Kidney epithelial cell (primary cell): ENCODE measurements around the gene MYOCD. TPM values are rescaled to one million over a fixed set of nuclear protein-coding genes. Genes with fewer than 3 reads are reported as not detected.
"Not testable (repeated sequence)": the region's sequence is repeated elsewhere in the genome, so short reads cannot be mapped to it uniquely, and the experiment has no call there.

Source experiments
- DNase-seq: peaks from one replicate; pipeline ENCODE4 v3.0.0-alpha.2; 2010; ENCODE audit warnings: low read depth
- H3K27me3 ChIP-seq: 2 replicates; pipeline ENCODE4 v1.6.0; 2011; ENCODE audit warnings: low read length; ENCODE audit not compliant: control insufficient read depth, insufficient read depth
- H3K36me3 ChIP-seq: 2 replicates; pipeline ENCODE4 v1.5.1; 2011; ENCODE audit warnings: low read length; ENCODE audit not compliant: control insufficient read depth, insufficient read depth
- H3K4me3 ChIP-seq: 2 replicates; pipeline ENCODE4 v1.5.1; 2011; ENCODE audit warnings: low read depth, mild to moderate bottlenecking, control low read depth, low read length
- total RNA-seq: library from RNA; depleted of rRNA; stranded (reverse); fragments of >200 nt; gene quantifications from 2 replicates; pipeline ENCODE4 v1.2.3, GENCODE V29; 2015
- TF ChIP-seq, protein P1 (sequence below): IDR thresholded peaks from 2 replicates; pipeline ENCODE4 v1.5.1; 2011; ENCODE audit warnings: mild to moderate bottlenecking, moderate library complexity, low read length, control low read depth, inconsistent platforms; ENCODE audit not compliant: insufficient read depth, poor library complexity, severe bottlenecking

MYOCD gene
- total RNA-seq, 1 donor from 2014 or later = 2.1 TPM

DNA sequence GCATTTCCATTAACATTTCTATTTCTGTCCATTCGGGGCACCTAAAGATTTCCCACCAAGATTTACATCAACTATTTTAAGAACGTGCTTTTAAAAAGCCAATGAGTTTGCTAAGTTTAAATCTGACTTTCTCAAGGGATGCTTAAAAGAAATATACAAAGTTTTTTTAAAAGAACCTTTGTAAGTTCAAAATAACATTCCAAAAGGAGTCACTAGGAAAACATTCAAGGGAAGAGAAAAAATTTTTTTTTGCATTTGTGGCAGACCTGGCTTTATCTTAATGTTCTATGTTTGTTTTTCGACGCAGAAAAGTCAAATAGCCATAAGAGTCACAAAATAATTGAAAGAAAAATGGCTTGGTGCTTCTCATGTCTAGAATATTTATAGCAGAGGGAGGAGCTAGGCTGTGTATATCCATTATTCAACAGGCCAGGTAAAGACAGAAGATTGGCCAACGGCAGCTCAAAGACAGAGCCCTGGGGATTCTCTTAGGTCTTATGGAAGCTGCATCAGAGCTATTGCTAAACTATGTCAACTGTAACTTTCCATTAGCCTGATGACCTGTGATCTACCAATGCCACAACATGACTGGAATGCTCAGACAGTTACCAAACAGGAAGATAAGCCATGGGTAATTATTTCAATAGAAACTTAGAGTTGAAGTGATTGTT is 37.8 kb upstream of the MYOCD start:
- no peaks in the 10 kb centered on the region for H3K27me3 ChIP-seq
- no peak overlapping the region for H3K4me3 ChIP-seq
- TF ChIP-seq, protein P1, sequence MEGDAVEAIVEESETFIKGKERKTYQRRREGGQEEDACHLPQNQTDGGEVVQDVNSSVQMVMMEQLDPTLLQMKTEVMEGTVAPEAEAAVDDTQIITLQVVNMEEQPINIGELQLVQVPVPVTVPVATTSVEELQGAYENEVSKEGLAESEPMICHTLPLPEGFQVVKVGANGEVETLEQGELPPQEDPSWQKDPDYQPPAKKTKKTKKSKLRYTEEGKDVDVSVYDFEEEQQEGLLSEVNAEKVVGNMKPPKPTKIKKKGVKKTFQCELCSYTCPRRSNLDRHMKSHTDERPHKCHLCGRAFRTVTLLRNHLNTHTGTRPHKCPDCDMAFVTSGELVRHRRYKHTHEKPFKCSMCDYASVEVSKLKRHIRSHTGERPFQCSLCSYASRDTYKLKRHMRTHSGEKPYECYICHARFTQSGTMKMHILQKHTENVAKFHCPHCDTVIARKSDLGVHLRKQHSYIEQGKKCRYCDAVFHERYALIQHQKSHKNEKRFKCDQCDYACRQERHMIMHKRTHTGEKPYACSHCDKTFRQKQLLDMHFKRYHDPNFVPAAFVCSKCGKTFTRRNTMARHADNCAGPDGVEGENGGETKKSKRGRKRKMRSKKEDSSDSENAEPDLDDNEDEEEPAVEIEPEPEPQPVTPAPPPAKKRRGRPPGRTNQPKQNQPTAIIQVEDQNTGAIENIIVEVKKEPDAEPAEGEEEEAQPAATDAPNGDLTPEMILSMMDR = no peak
- H3K36me3 ChIP-seq = no peaks in the 10 kb centered on the region
- no peak for DNase-seq

DNA sequence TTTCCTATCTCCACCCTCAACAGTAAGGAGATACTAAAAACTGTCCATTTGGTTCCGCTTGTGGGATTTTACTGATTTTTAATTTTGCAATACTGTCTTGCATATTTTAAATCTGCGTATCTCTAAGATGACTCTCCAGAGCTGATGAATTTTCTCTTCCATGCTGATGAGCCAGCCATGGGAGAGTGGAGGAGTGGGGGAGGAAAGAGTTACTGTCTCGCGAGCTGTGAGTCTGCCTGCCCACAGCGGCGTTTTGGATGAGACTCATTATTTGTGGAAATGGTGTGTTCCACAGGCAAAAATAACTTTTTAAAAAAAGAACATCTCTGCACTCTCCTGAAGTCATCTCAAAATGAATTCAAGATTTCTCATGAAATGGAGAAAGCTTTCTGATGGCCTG is 34.6 kb upstream of the MYOCD start:
- TF ChIP-seq, protein P1 = no peak
- no peak overlapping the region for H3K4me3 ChIP-seq
- no peaks in the 10 kb centered on the region for H3K27me3 ChIP-seq
- H3K36me3 ChIP-seq = no peaks in the 10 kb centered on the region
- no peak for DNase-seq

DNA sequence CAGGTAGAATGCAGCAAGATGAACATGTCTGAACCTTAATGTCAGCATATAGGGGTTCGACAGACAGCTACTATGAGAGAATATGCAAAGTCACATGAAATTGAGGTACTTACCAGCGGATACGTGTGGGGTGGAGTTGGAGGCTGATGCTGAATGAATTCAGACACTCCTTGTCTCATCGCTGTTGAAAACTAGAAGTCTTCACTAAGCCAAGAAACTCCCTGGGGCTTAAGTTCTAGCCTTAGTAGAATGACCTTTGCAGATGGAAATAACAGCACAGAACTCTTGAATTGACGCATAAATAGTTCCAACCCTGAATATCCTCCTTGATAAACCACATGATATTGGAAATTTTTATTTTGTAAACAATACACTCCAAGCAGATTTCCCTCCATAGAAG is 32.9 kb upstream of the MYOCD start:
- no peak overlapping the region for H3K4me3 ChIP-seq

DNA sequence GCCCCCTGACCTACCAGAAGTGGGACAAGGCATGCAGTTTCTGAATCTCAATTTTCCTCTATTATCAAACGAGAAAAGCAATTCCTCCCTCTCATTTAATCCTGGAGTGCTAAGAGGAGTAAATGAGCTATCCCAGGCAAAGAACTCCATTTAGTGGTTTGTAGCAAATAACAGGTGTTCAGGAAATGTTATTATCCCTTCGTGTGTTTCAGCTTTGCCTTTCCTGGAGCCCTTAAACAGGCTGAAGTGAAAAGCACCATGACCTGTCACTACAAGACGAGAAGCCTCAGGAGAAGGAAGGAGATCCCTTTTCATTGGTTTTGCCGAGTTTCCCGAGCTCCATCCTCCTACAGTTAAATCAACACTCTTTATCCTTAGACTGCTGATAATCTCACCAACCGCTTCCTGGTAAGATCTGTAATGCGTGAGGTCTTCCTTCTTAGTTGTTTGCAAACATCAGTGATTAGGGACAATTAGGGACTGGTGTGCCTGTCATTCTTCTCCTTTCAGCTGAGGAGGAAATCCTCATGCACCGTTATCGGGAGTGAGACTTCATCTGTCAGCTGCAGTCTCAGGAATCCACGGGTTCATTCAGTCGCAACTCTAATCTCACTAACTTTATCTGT is 30.8 kb upstream of the MYOCD start:
- TF ChIP-seq, protein P1 = no peak
- no peak for DNase-seq
- Histone ChIP-seq H3K36me3 (no peaks in the 10 kb centered on the region), H3K27me3 (no peaks in the 10 kb centered on the region), H3K4me3 (no peak overlapping the region)

More for the DNA sequence above, 32.9 kb upstream of the MYOCD start:
- no peaks in the 10 kb centered on the region for H3K27me3 ChIP-seq
- no peaks in the 10 kb centered on the region for H3K36me3 ChIP-seq
- TF ChIP-seq, protein P1 = no peak
- DNase-seq = no peak

DNA sequence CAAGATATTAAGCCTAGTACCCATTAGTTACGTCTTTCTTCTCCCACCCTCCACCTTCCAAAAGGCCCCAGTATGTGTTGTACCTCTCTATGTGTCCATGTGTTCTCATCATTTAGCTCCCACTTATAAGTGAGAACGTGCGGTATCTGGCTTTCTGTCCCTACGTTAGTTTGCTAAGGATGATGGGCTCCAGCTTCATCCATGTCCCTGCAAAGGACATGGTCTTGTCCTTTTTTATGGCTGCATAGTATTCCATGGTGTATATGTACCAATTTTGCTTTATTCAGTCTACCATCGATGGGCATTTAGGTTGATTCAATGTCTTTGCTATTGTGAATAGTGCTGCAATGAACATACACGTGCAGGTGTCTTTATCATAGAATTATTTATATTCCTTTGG is 29.7 kb upstream of the MYOCD start:
- not testable (repeated sequence) for H3K36me3 ChIP-seq, H3K4me3 ChIP-seq, DNase-seq, H3K27me3 ChIP-seq

DNA sequence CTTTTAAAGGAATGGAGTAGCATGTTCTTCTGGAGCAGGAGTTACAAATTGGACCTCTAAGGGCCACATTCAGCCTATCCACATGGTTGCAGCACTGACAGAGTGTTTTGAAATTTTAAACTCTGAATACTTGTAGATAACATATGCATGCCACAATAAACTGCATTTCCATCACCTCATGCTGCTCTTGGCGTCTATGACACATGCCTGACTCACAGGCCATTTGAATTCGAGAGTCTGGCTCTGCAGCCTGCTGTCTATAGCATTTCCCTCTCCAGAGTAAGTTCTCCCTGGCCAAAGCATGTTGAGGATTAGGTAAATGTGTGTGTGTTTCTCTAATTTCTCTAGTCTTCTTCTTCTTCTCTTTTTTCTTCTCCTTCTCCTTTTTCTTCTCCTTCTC is 28.7 kb upstream of the MYOCD start:
- TF ChIP-seq, protein P1 = no peak
- Histone ChIP-seq H3K4me3 (no peak overlapping the region), H3K36me3 (no peaks in the 10 kb centered on the region), H3K27me3 (no peaks in the 10 kb centered on the region)
- DNase-seq = peak; percentile 85
